Hematopoietic multipotent progenitor cell treated with erythropoietin and hydrocortisone succinate and interleukin-3 and kit ligand, for 17 days (in vitro differentiated cells): ENCODE data around the gene FZD8.
"Not testable (repeated sequence)": the region's sequence is repeated elsewhere in the genome, so short reads cannot be mapped to it uniquely, and the experiment has no call there.

Experiments used
- DNase-seq: peaks from one replicate; pipeline ENCODE4 v3.0.0-alpha.2; 2015; ENCODE audit warnings: low spot score

FZD8 gene

GRCh38 chr10:35642035-35642792 is at the start of gene FZD8:
Gene FZD8, minus strand, starts transcription at chr10:35642296. Its CDS starts 867 bp downstream, at chr10:35641429.
- no peak for DNase-seq

- DNase-seq: no peak
These were observed 49.6 kb upstream of the FZD8 start for GRCh38 chr10:35691522-35692236.

GRCh38 chr10:35690534-35690933 is 48.4 kb upstream of the FZD8 start:
- DNase-seq: no peak

GRCh38 chr10:35685858-35686257 is 43.8 kb upstream of the FZD8 start:
- DNase-seq: not testable (repeated sequence)

- no peak for DNase-seq
These were observed 43.3 kb upstream of the FZD8 start for GRCh38 chr10:35685402-35685801.

GRCh38 chr10:35684586-35684985 is 42.5 kb upstream of the FZD8 start:
- DNase-seq: no peak

GRCh38 chr10:35675846-35676245 is 33.8 kb upstream of the FZD8 start:
- no peak for DNase-seq

GRCh38 chr10:35674843-35675242 is 32.7 kb upstream of the FZD8 start:
- no peak for DNase-seq

GRCh38 chr10:35668865-35669650 is 27.0 kb upstream of the FZD8 start:
- no peak for DNase-seq

- no peak for DNase-seq
These were observed 25.9 kb upstream of the FZD8 start for GRCh38 chr10:35667971-35668370.

GRCh38 chr10:35667270-35667889 is 25.3 kb upstream of the FZD8 start:
- no peak for DNase-seq

GRCh38 chr10:35661236-35661635 is 19.1 kb upstream of the FZD8 start:
- no peak for DNase-seq

- no peak for DNase-seq
These were observed 17.4 kb upstream of the FZD8 start for GRCh38 chr10:35659456-35659855.

- no peak for DNase-seq
These were observed 15.5 kb upstream of the FZD8 start for GRCh38 chr10:35657621-35658020.

- DNase-seq: no peak
These were observed 10.7 kb upstream of the FZD8 start for GRCh38 chr10:35652824-35653223.

- DNase-seq: no peak
These were observed 8.8 kb upstream of the FZD8 start for GRCh38 chr10:35650894-35651293.

- DNase-seq: no peak
These were observed 2.2 kb upstream of the FZD8 start for GRCh38 chr10:35644050-35644950.

- no peak for DNase-seq
These were observed 1.3 kb upstream of the FZD8 start for GRCh38 chr10:35643151-35644049.

GRCh38 chr10:35642793-35643114 is 658 bp upstream of the FZD8 start:
- no peak for DNase-seq

GRCh38 chr10:35641676-35642034 is 441 bp downstream of the FZD8 start:
- no peak for DNase-seq
